Measurements from ENCODE around the gene SCAMP1. TPM values are rescaled to one million over a fixed set of nuclear protein-coding genes. Genes with fewer than 3 reads are reported as not detected.

The SCAMP1 gene
- total RNA-seq, 1 experiment from 2014 or later: 28.7 TPM

DNA sequence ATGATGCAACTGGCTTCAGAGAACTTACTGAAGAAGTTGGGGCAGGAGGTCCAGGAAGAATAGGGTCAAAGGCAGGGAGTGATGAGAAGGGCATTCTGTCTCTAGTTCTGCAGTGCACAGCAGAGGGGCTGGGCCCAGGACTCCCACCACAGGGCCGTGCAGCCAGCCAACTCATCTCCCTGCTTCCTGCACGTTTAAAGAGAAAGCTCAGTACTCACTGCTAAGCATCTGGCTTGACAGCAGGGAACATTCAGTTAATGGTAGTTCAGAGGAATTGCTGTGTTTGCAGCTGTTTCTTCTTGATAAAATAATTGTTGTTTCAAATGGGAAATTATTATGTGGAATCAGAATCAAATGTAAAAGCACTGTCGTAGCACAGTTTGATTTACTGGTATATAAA lies 25.6 kb upstream of the SCAMP1 start:
- DNase-seq (ENCODE audit: low spot score): no peak
- BruUV-seq (replicated peaks): no TSS peak
- no peaks in the 10 kb centered on the region for H3K36me3 ChIP-seq (ENCODE audit: insufficient read depth, low read length, poor library complexity, severe bottlenecking)
- no peak overlapping the region for H3K4me3 ChIP-seq (ENCODE audit: low read depth, low read length, poor library complexity, severe bottlenecking)
- no peaks in the 10 kb centered on the region for H3K4me1 ChIP-seq (ENCODE audit: insufficient read depth, low read length, poor library complexity, severe bottlenecking)
- ChIA-PET POLR2A (ENCODE audit: low non-redundant PET) (no interaction called here), CTCF (no interaction called here)
- TF ChIP-seq, protein P1, sequence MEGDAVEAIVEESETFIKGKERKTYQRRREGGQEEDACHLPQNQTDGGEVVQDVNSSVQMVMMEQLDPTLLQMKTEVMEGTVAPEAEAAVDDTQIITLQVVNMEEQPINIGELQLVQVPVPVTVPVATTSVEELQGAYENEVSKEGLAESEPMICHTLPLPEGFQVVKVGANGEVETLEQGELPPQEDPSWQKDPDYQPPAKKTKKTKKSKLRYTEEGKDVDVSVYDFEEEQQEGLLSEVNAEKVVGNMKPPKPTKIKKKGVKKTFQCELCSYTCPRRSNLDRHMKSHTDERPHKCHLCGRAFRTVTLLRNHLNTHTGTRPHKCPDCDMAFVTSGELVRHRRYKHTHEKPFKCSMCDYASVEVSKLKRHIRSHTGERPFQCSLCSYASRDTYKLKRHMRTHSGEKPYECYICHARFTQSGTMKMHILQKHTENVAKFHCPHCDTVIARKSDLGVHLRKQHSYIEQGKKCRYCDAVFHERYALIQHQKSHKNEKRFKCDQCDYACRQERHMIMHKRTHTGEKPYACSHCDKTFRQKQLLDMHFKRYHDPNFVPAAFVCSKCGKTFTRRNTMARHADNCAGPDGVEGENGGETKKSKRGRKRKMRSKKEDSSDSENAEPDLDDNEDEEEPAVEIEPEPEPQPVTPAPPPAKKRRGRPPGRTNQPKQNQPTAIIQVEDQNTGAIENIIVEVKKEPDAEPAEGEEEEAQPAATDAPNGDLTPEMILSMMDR (conservative IDR thresholded peaks at IDR 0.05; ENCODE audit: low read depth, low read length): no peak
- TF ChIP-seq EZH2 (IDR thresholded peaks at IDR 0.05; ENCODE audit: borderline replicate concordance, low read depth, low read length, poor library complexity, severe bottlenecking): no peak
- intact Hi-C loops (cut with micrococcal nuclease; ENCODE audit: unreplicated experiment): no loop called here
- H3K27me3 ChIP-seq (replicated peaks; ENCODE audit: insufficient read depth, low read depth, low read length, poor library complexity): no peaks in the 10 kb centered on the region
- no peak overlapping the region for H3K27ac ChIP-seq (ENCODE audit: low read depth, low read length, poor library complexity, severe bottlenecking)
- peaks cover 6% of the 10 kb centered on the region for H3K9me3 ChIP-seq (ENCODE audit: low read depth, low read length, poor library complexity, severe bottlenecking)

GRCh38 chr5:78335976-78336375 lies 24.4 kb upstream of the SCAMP1 start:
- H3K36me3 ChIP-seq (ENCODE audit: insufficient read depth, low read length, poor library complexity, severe bottlenecking): no peaks in the 10 kb centered on the region
- no peaks in the 10 kb centered on the region for H3K27me3 ChIP-seq (replicated peaks; ENCODE audit: insufficient read depth, low read depth, low read length, poor library complexity)
- no peak for DNase-seq (ENCODE audit: low spot score)
- BruUV-seq (replicated peaks): no TSS peak
- peaks cover 6% of the 10 kb centered on the region for H3K9me3 ChIP-seq (ENCODE audit: low read depth, low read length, poor library complexity, severe bottlenecking)
- H3K27ac ChIP-seq (ENCODE audit: low read depth, low read length, poor library complexity, severe bottlenecking): no peak overlapping the region
- no peak overlapping the region for H3K4me3 ChIP-seq (ENCODE audit: low read depth, low read length, poor library complexity, severe bottlenecking)
- intact Hi-C loops (cut with micrococcal nuclease; ENCODE audit: unreplicated experiment): no loop called here
- TF ChIP-seq, protein P1 (conservative IDR thresholded peaks at IDR 0.05; ENCODE audit: low read depth, low read length): no peak
- no peak for TF ChIP-seq EZH2 (IDR thresholded peaks at IDR 0.05; ENCODE audit: borderline replicate concordance, low read depth, low read length, poor library complexity, severe bottlenecking)
- H3K4me1 ChIP-seq (ENCODE audit: insufficient read depth, low read length, poor library complexity, severe bottlenecking): no peaks in the 10 kb centered on the region
- ChIA-PET POLR2A (ENCODE audit: low non-redundant PET) (no interaction called here), CTCF (no interaction called here)

- no peak overlapping the region for H3K4me3 ChIP-seq (ENCODE audit: low read depth, low read length, poor library complexity, severe bottlenecking)
- no TSS peak for BruUV-seq (replicated peaks)
- no peak for DNase-seq (ENCODE audit: low spot score)
- H3K9me3 ChIP-seq (ENCODE audit: low read depth, low read length, poor library complexity, severe bottlenecking): peaks cover 6% of the 10 kb centered on the region
- no peak overlapping the region for H3K27ac ChIP-seq (ENCODE audit: low read depth, low read length, poor library complexity, severe bottlenecking)
- H3K36me3 ChIP-seq (ENCODE audit: insufficient read depth, low read length, poor library complexity, severe bottlenecking): no peaks in the 10 kb centered on the region
- intact Hi-C loops (cut with micrococcal nuclease; ENCODE audit: unreplicated experiment): no loop called here
- ChIA-PET POLR2A (ENCODE audit: low non-redundant PET) (no interaction called here), CTCF (no interaction called here)
- H3K27me3 ChIP-seq (replicated peaks; ENCODE audit: insufficient read depth, low read depth, low read length, poor library complexity): no peaks in the 10 kb centered on the region
- H3K4me1 ChIP-seq (ENCODE audit: insufficient read depth, low read length, poor library complexity, severe bottlenecking): no peaks in the 10 kb centered on the region
- TF ChIP-seq EZH2 (IDR thresholded peaks at IDR 0.05; ENCODE audit: borderline replicate concordance, low read depth, low read length, poor library complexity, severe bottlenecking): no peak
- TF ChIP-seq, protein P1 (conservative IDR thresholded peaks at IDR 0.05; ENCODE audit: low read depth, low read length): no peak
Measured at GRCh38 chr5:78336698-78337097, 23.7 kb upstream of the SCAMP1 start.

All from A673 (cell line).